Measurements from ENCODE around the gene NPAS1. TPM values are rescaled to one million over a fixed set of nuclear protein-coding genes. Genes with fewer than 3 reads are reported as not detected.

NPAS1 gene
- total and polyA plus RNA-seq, 2 of the 8 experiments (the other 6 are each of a cell fraction or from before 2014, with no cell fraction given) = 9.9 to 13.9 TPM

- no peaks in the 10 kb centered on the region for H3K23me2 ChIP-seq (ENCODE audit: low read depth, low read length)
- H3K9ac ChIP-seq (replicated peaks in 1 of 4; ENCODE audit: extremely low read depth in 1 of 4, low read depth in 3 of 4, low read length in 3 of 4) = no peak overlapping the region
- H4K8ac ChIP-seq (ENCODE audit: extremely low read depth, insufficient read depth, low read length) = no peak overlapping the region
- H2BK120ac ChIP-seq (replicated peaks; ENCODE audit: low read depth, low read length) = no peak overlapping the region
- no peak overlapping the region for H3K23ac ChIP-seq (ENCODE audit: insufficient read length)
- ChIA-PET CTCF (ENCODE audit: partially characterized antibody) (interaction anchor here (0.6 to 3.8 kb wide), 6 partner anchors 15 to 461 kb away, joined by 3 to 28 read pairs (median 5); no protein-coding TSS in a partner anchor), POLR2A (ENCODE audit: partially characterized antibody) (interaction anchor here (0.5 to 6.1 kb wide), 9 partner anchors 14 to 50 kb away, joined by 3 to 27 read pairs (median 4); partner anchors contain the start of gene ZC3H4)
- DNase-seq (ENCODE audit: low read depth in 1 of 2, low spot score in 2 of 2) (no peak), FAIRE-seq (no peak)
- no peak overlapping the region for H3K4me3 ChIP-seq (ENCODE audit: extremely low read depth in 1 of 4, insufficient read depth in 2 of 4, low read depth in 3 of 4, low read length in 4 of 4)
- peaks cover 19 to 75% (median 58%) of the 10 kb centered on the region in 4 experiments for H3K36me3 ChIP-seq (ENCODE audit: control insufficient read depth in 2 of 4, insufficient read depth in 4 of 4, low read length in 3 of 4)
- no peak overlapping the region for H4K91ac ChIP-seq (replicated peaks; ENCODE audit: insufficient read length, low read length)
- TF ChIP-seq ATF3 (IDR thresholded peaks at IDR 0.05; ENCODE audit: insufficient read depth, low read depth, low read length) = no peak
- TF ChIP-seq CEBPB (IDR thresholded peaks at IDR 0.05; ENCODE audit: low read depth, low read length) = no peak
- TF ChIP-seq MAFK (IDR thresholded peaks at IDR 0.05; ENCODE audit: low read depth, low read length) = no peak
- TF ChIP-seq POLR2A (IDR thresholded peaks at IDR 0.05; ENCODE audit: control extremely low read depth in 1 of 2, low read depth in 2 of 2, low read length in 2 of 2) = no peak
- TF ChIP-seq CBX5 (IDR thresholded peaks at IDR 0.05; ENCODE audit: low read depth, low read length) = no peak
- no peak for TF ChIP-seq HDAC6 (IDR thresholded peaks at IDR 0.05; ENCODE audit: low read depth, low read length)
- TF ChIP-seq KDM5A (IDR thresholded peaks at IDR 0.05; ENCODE audit: low read length) = no peak
- TF ChIP-seq EGR1 (IDR thresholded peaks at IDR 0.05; ENCODE audit: borderline replicate concordance, low read depth, low read length) = no peak
- TF ChIP-seq NRF1 (IDR thresholded peaks at IDR 0.05; ENCODE audit: low read depth, low read length) = no peak
- no peak overlapping the region for H4K5ac ChIP-seq (ENCODE audit: insufficient read length, low read depth, low read length)
- H2BK12ac ChIP-seq (ENCODE audit: low read depth, low read length) = no peak overlapping the region
- no peak overlapping the region for H3K4ac ChIP-seq (replicated peaks; ENCODE audit: insufficient read length, low read depth, low read length)
- H3K9me3 ChIP-seq (ENCODE audit: insufficient read depth in 2 of 2, low read depth in 1 of 2, low read length in 1 of 2) = no peaks in the 10 kb centered on the region
- H2AFZ ChIP-seq (ENCODE audit: low read length) = no peak overlapping the region
- H2BK5ac ChIP-seq (ENCODE audit: low read depth, low read length) = no peak overlapping the region
- no peak overlapping the region for H3K14ac ChIP-seq (ENCODE audit: insufficient read length)
- no peaks in the 10 kb centered on the region for H3K79me2 ChIP-seq (ENCODE audit: control insufficient read depth in 1 of 2, insufficient read depth in 2 of 2, low read length in 2 of 2)
- H3K56ac ChIP-seq (replicated peaks; ENCODE audit: insufficient read length, low read depth, low read length) = no peak overlapping the region
- no peak overlapping the region for H3K27ac ChIP-seq (ENCODE audit: low read depth, low read length)
- peaks cover 9 to 11% of the 10 kb centered on the region in 2 experiments for H4K20me1 ChIP-seq (replicated peaks in 1 of 2; ENCODE audit: control insufficient read depth in 1 of 2, insufficient read depth in 2 of 2, low read length in 2 of 2)
- no peaks in the 10 kb centered on the region for H3K4me1 ChIP-seq (replicated peaks in 1 of 4; ENCODE audit: control insufficient read depth in 3 of 4, insufficient read depth in 4 of 4, low read length in 3 of 4)
- H3K27me3 ChIP-seq (replicated peaks in 1 of 4; ENCODE audit: control insufficient read depth in 3 of 4, extremely low read depth in 1 of 4, insufficient read depth in 3 of 4, low read length in 3 of 4) = no peaks in the 10 kb centered on the region
- H2AK5ac ChIP-seq (ENCODE audit: low read depth, low read length) = no peak overlapping the region
- 91% methylated on average over 5 of the region's 5 CpGs; no CpG with 5 or more reads in 1 of the 2 experiments for WGBS, 2 experiments (ENCODE audit: extremely low coverage in 1 of 2, insufficient coverage in 1 of 2, insufficient read length in 1 of 2, insufficient replicate concordance in 2 of 2, low coverage in 1 of 2, low lambda C conversion rate in 2 of 2, missing lambda C conversion rate in 1 of 2)
- H2BK20ac ChIP-seq (ENCODE audit: low read length) = no peak overlapping the region
- no peak overlapping the region for H2BK15ac ChIP-seq (ENCODE audit: low read length)
- H3K4me2 ChIP-seq (ENCODE audit: insufficient read depth in 1 of 2, low read depth in 2 of 2, low read length in 2 of 2) = no peak overlapping the region
- no peak overlapping the region for H3K18ac ChIP-seq (ENCODE audit: extremely low read depth, low read length)
- H3K79me1 ChIP-seq (ENCODE audit: low read depth, low read length) = no peaks in the 10 kb centered on the region
These were observed 62.9 kb downstream of the NPAS1 start for GRCh38 chr19:47082493-47082892.
